HUES64 (cell line): ENCODE results near the gene ACP6.

Experiments used
- H3K27ac ChIP-seq: 2 replicates; pipeline ENCODE4 v1.7.0; 2013; ENCODE audit warnings: low read depth, low read length, inconsistent platforms
- H3K27me3 ChIP-seq: 2 replicates; pipeline ENCODE4 v1.6.1; 2013; ENCODE audit warnings: mild to moderate bottlenecking, low read length; ENCODE audit not compliant: insufficient read depth
- H3K36me3 ChIP-seq: 2 replicates; pipeline ENCODE4 v1.6.1; 2013; ENCODE audit warnings: mild to moderate bottlenecking, low read length; ENCODE audit not compliant: insufficient read depth
- H3K4me1 ChIP-seq: 2 replicates; pipeline ENCODE4 v1.6.1; 2013; ENCODE audit warnings: mild to moderate bottlenecking, low read length, moderate library complexity; ENCODE audit not compliant: insufficient read depth
- H3K4me3 ChIP-seq: 2 replicates; pipeline ENCODE4 v1.5.1; 2013; ENCODE audit warnings: mild to moderate bottlenecking, low read length, moderate library complexity
- H3K9ac ChIP-seq: 2 replicates; pipeline ENCODE4 v1.6.1; 2013; ENCODE audit warnings: mild to moderate bottlenecking, low read depth, low read length
- H3K9me3 ChIP-seq: 2 replicates; pipeline ENCODE4 v1.6.1; 2013; ENCODE audit warnings: low read depth, low read length; ENCODE audit not compliant: insufficient read depth
- WGBS: fragments of 150-250, 120-280 bp; methylation state at CpG from one replicate; pipeline ENCODE4 v1.1.7; 2013; ENCODE audit warnings: missing lambda C conversion rate; 5-methylcytosine and 5-hydroxymethylcytosine counted together

The ACP6 gene

GRCh38 chr1:147630022-147630421, 40.3 kb downstream of the ACP6 start:
- Histone ChIP-seq H3K4me1 (peaks cover 7% of the 10 kb centered on the region; the same call in 1 of the 2 replicates), H3K9me3 (no peaks in the 10 kb centered on the region), H3K4me3 (no peak overlapping the region), H3K27me3 (no peaks in the 10 kb centered on the region), H3K27ac (no peak overlapping the region), H3K36me3 (peaks cover 9% of the 10 kb centered on the region; the same call in 1 of the 2 replicates), H3K9ac (no peak overlapping the region)
- WGBS = 94% methylated on average over 6 of the region's 6 CpGs

DNA sequence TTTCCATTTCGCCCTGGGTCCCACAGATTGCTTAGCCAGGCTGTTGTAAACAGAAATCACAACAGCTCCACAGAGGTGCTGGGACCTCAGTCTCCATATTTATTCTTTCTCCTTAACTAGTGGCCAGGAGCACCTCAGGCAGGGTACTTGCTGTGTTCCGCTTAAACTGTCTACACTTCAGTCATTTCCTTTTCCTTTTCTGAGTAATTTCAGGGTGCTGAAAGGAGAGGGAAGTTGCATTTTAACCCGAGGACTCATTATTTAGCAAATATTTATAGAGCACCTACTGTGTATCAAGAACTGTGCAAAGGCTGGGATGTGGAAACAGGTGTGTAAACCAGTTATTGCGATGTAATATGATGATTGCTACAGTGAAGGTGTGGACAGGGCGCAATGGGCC, 41.9 kb downstream of the ACP6 start:
- Histone ChIP-seq H3K9me3 (no peaks in the 10 kb centered on the region), H3K36me3 (peaks cover 23% of the 10 kb centered on the region), H3K9ac (no peak overlapping the region), H3K27ac (no peak overlapping the region), H3K27me3 (no peaks in the 10 kb centered on the region), H3K4me1 (peaks cover 8% of the 10 kb centered on the region; the same call in 1 of the 2 replicates), H3K4me3 (no peak overlapping the region)
- 93% methylated on average over 5 of the region's 5 CpGs for WGBS

DNA sequence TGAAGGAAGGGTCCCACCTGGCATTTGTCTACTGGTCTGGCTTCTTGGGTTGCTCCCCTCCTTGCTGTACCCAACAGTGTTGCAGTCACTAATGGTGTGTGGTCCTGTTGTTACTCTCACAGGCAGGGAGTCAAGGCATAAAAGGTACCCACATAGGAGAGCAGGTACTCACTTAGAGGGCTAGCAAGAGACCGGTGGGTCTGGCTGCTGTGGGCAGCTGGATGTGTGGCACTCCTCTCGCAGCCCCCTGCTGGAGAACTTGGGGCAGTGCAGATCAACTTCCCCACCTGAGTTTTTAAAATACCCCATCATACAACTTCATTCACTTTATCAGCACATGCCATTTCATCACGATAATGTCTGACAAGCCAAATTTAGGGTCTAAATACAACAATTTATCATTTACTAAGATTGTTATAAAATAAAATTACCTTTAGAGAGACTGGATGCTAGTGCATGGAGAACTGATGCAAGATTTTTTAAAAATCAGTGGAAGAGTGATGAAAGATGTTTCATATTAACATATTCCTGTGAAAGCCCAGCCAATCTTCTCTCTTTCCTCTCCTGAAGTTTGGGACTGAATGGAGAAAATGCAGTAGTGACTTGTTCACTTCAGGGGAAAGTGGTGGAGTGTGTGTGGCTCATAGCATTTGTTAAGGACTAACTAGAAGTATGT, 42.8 kb downstream of the ACP6 start:
- Histone ChIP-seq H3K4me3 (no peak overlapping the region), H3K4me1 (peaks cover 8% of the 10 kb centered on the region; the same call in 1 of the 2 replicates), H3K9ac (no peak overlapping the region), H3K27ac (no peak overlapping the region), H3K36me3 (peaks cover 31% of the 10 kb centered on the region), H3K9me3 (no peaks in the 10 kb centered on the region), H3K27me3 (no peaks in the 10 kb centered on the region)
- 54% methylated on average over 3 of the region's 3 CpGs for WGBS

- Histone ChIP-seq H3K9me3 (no peaks in the 10 kb centered on the region), H3K27me3 (no peaks in the 10 kb centered on the region), H3K9ac (no peak overlapping the region), H3K4me3 (no peak overlapping the region), H3K36me3 (peaks cover 40% of the 10 kb centered on the region), H3K27ac (no peak overlapping the region), H3K4me1 (peaks cover 8% of the 10 kb centered on the region; the same call in 1 of the 2 replicates)
- 89% methylated on average over 5 of the region's 5 CpGs for WGBS
Measured at GRCh38 chr1:147626739-147627138, 43.6 kb downstream of the ACP6 start.

GRCh38 chr1:147626291-147626690, 44.0 kb downstream of the ACP6 start:
- no peaks in the 10 kb centered on the region for H3K27me3 ChIP-seq
- H3K4me3 ChIP-seq = no peak overlapping the region
- H3K9ac ChIP-seq = no peak overlapping the region
- no peak overlapping the region for H3K27ac ChIP-seq
- 93% methylated on average over 2 of the region's 2 CpGs for WGBS
- no peaks in the 10 kb centered on the region for H3K9me3 ChIP-seq
- peaks cover 8% of the 10 kb centered on the region; the same call in 1 of the 2 replicates for H3K4me1 ChIP-seq
- peaks cover 44% of the 10 kb centered on the region for H3K36me3 ChIP-seq

DNA sequence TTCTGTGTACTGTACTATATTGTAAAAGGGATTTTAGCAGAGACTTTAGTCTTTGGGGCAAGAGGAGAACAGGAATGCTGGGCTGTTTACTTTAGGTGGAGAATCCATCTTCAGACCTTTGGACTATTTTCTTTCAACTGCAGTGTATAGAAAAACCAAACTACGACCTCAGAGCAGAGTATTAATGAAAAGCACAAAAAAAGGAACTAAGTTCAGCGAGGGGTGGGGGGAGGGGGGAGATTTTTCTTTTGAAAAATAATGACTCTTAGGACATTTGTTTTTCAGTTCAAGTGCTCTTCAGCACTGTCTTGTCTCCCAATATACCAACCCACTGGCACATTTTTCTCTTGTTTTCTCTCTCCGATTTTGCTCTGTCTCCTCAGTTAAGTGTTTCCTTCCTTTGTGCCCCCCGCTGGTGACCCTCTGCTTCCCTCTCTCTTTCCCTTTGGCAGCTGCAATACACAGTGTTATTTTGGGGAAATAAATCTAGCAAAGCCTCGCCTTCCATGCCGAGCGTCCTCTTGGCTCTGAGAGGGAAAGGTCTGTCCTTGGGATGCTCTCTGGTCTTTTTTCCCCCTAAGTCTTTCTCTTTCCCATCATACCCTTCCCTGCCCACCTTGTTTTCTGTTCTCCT, 44.8 kb downstream of the ACP6 start:
- no peaks in the 10 kb centered on the region for H3K9me3 ChIP-seq
- no peaks in the 10 kb centered on the region for H3K27me3 ChIP-seq
- H3K4me3 ChIP-seq = no peak overlapping the region
- peaks cover 52% of the 10 kb centered on the region for H3K36me3 ChIP-seq
- no peak overlapping the region for H3K9ac ChIP-seq
- WGBS = 80% methylated on average over 7 of the region's 7 CpGs
- no peak overlapping the region for H3K27ac ChIP-seq
- H3K4me1 ChIP-seq = peaks cover 8% of the 10 kb centered on the region; the same call in 1 of the 2 replicates

GRCh38 chr1:147624529-147624928, 45.8 kb downstream of the ACP6 start:
- Histone ChIP-seq H3K4me1 (peaks cover 8% of the 10 kb centered on the region; the same call in 1 of the 2 replicates), H3K9ac (no peak overlapping the region), H3K27ac (no peak overlapping the region), H3K36me3 (peaks cover 62% of the 10 kb centered on the region), H3K4me3 (no peak overlapping the region), H3K9me3 (no peaks in the 10 kb centered on the region), H3K27me3 (no peaks in the 10 kb centered on the region)
- 93% methylated on average over 8 of the region's 8 CpGs for WGBS

DNA sequence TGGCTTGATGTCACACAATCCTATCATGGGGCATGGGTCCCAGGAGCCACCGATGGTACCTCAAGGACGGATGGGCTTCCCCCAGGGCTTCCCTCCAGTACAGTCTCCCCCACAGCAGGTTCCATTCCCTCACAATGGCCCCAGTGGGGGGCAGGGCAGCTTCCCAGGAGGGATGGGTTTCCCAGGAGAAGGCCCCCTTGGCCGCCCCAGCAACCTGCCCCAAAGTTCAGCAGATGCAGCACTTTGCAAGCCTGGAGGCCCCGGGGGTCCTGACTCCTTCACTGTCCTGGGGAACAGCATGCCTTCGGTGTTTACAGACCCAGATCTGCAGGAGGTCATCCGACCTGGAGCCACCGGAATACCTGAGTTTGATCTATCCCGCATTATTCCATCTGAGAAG, 46.3 kb downstream of the ACP6 start:
- Histone ChIP-seq H3K36me3 (peaks cover 67% of the 10 kb centered on the region), H3K27me3 (no peaks in the 10 kb centered on the region), H3K9ac (no peak overlapping the region), H3K27ac (no peak overlapping the region), H3K4me3 (no peak overlapping the region), H3K9me3 (no peaks in the 10 kb centered on the region), H3K4me1 (peaks cover 8% of the 10 kb centered on the region; the same call in 1 of the 2 replicates)
- WGBS = 93% methylated on average over 8 of the region's 8 CpGs

GRCh38 chr1:147622731-147623130, 47.6 kb downstream of the ACP6 start:
- Histone ChIP-seq H3K36me3 (peaks cover 80% of the 10 kb centered on the region), H3K9ac (no peak overlapping the region), H3K4me1 (peaks cover 8% of the 10 kb centered on the region; the same call in 1 of the 2 replicates), H3K4me3 (no peak overlapping the region), H3K27ac (no peak overlapping the region), H3K27me3 (no peaks in the 10 kb centered on the region), H3K9me3 (no peaks in the 10 kb centered on the region)
- WGBS = 94% methylated on average over 2 of the region's 2 CpGs

DNA sequence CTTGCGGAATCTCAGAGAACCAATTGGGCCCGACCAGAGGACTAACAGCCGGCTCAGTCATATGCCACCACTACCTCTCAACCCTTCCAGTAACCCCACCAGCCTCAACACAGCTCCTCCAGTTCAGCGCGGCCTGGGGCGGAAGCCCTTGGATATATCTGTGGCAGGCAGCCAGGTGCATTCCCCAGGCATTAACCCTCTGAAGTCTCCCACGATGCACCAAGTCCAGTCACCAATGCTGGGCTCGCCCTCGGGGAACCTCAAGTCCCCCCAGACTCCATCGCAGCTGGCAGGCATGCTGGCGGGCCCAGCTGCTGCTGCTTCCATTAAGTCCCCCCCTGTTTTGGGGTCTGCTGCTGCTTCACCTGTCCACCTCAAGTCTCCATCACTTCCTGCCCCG, 49.8 kb downstream of the ACP6 start:
- Histone ChIP-seq H3K4me1 (peaks cover 6% of the 10 kb centered on the region; the same call in 1 of the 2 replicates), H3K9me3 (no peaks in the 10 kb centered on the region), H3K36me3 (peaks cover 94% of the 10 kb centered on the region), H3K4me3 (no peak overlapping the region), H3K27me3 (no peaks in the 10 kb centered on the region), H3K27ac (no peak overlapping the region), H3K9ac (no peak overlapping the region)
- WGBS = 95% methylated on average over 12 of the region's 12 CpGs

- Histone ChIP-seq H3K9ac (no peak overlapping the region), H3K27me3 (no peaks in the 10 kb centered on the region), H3K9me3 (no peaks in the 10 kb centered on the region), H3K4me1 (no peaks in the 10 kb centered on the region), H3K4me3 (no peak overlapping the region), H3K27ac (no peak overlapping the region), H3K36me3 (peaks cover 99% of the 10 kb centered on the region)
- WGBS = 98% methylated on average over 7 of the region's 7 CpGs
Measured at GRCh38 chr1:147619741-147620140, 50.6 kb downstream of the ACP6 start.
